ENCODE results near the gene MCM3.
A peak's percentile ranks its signal among the peaks of the same experiment; 100 is the strongest.

Gene MCM3

GRCh38 chr6:52284460-52285176 is at the start of gene MCM3:
Gene MCM3, minus strand, starts transcription at chr6:52284742. Its CDS starts 68 bp downstream, at chr6:52284674.
- DNase-seq (ENCODE audit: low read depth, low spot score), result peak; percentile 99

- DNase-seq (ENCODE audit: low read depth, low spot score), result no peak
Measured at GRCh38 chr6:52333840-52334200, 49.3 kb upstream of the MCM3 start.

GRCh38 chr6:52331793-52332457 is 47.4 kb upstream of the MCM3 start:
- no peak for DNase-seq (ENCODE audit: low read depth, low spot score)

GRCh38 chr6:52330470-52330869 is 45.9 kb upstream of the MCM3 start:
- DNase-seq (ENCODE audit: low read depth, low spot score), result no peak

- DNase-seq (ENCODE audit: low read depth, low spot score), result no peak
Measured at GRCh38 chr6:52328729-52329128, 44.2 kb upstream of the MCM3 start.

GRCh38 chr6:52328303-52328662 is 43.7 kb upstream of the MCM3 start:
- no peak for DNase-seq (ENCODE audit: low read depth, low spot score)

- no peak for DNase-seq (ENCODE audit: low read depth, low spot score)
Measured at GRCh38 chr6:52326540-52327364, 42.2 kb upstream of the MCM3 start.

GRCh38 chr6:52325695-52326471 is 41.3 kb upstream of the MCM3 start:
- DNase-seq (ENCODE audit: low read depth, low spot score), result peak; percentile 11

- no peak for DNase-seq (ENCODE audit: low read depth, low spot score)
Measured at GRCh38 chr6:52324189-52324588, 39.6 kb upstream of the MCM3 start.

- DNase-seq (ENCODE audit: low read depth, low spot score), result peak; percentile 23
Measured at GRCh38 chr6:52317841-52318581, 33.5 kb upstream of the MCM3 start.

- DNase-seq (ENCODE audit: low read depth, low spot score), result no peak
Measured at GRCh38 chr6:52317211-52317610, 32.7 kb upstream of the MCM3 start.

- DNase-seq (ENCODE audit: low read depth, low spot score), result no peak
Measured at GRCh38 chr6:52314752-52315151, 30.2 kb upstream of the MCM3 start.

GRCh38 chr6:52312461-52312860 is 27.9 kb upstream of the MCM3 start:
- DNase-seq (ENCODE audit: low read depth, low spot score), result no peak

- DNase-seq (ENCODE audit: low read depth, low spot score), result no peak
Measured at GRCh38 chr6:52310932-52311331, 26.4 kb upstream of the MCM3 start.

- no peak for DNase-seq (ENCODE audit: low read depth, low spot score)
Measured at GRCh38 chr6:52307900-52308372, 23.4 kb upstream of the MCM3 start.

GRCh38 chr6:52306972-52307870 is 22.7 kb upstream of the MCM3 start:
- no peak for DNase-seq (ENCODE audit: low read depth, low spot score)

- no peak for DNase-seq (ENCODE audit: low read depth, low spot score)
Measured at GRCh38 chr6:52305948-52306767, 21.6 kb upstream of the MCM3 start.

- DNase-seq (ENCODE audit: low read depth, low spot score), result peak; percentile 24
Measured at GRCh38 chr6:52305411-52305810, 20.9 kb upstream of the MCM3 start.

GRCh38 chr6:52304983-52305390 is 20.4 kb upstream of the MCM3 start:
- peak; percentile 69 for DNase-seq (ENCODE audit: low read depth, low spot score)

Data from astrocyte of the hippocampus (primary cell).